ENCODE measurements around the gene ERG. TPM values are rescaled to one million over a fixed set of nuclear protein-coding genes. Genes with fewer than 3 reads are reported as not detected.

Gene ERG
- total RNA-seq, 1 donor from 2014 or later = not detected

GRCh38 chr21:38396325-38396724 is 102.0 kb downstream of the ERG start:
- Mint-ChIP-seq H3K27me3 (ENCODE audit: unreplicated experiment) (peaks cover 4% of the 10 kb centered on the region), H3K4me3 (ENCODE audit: unreplicated experiment) (no peak overlapping the region), H3K4me1 (ENCODE audit: low read depth, unreplicated experiment) (peaks cover 5% of the 10 kb centered on the region), H3K27ac (ENCODE audit: unreplicated experiment) (no peak overlapping the region), H3K9me3 (ENCODE audit: unreplicated experiment) (peaks cover 1% of the 10 kb centered on the region), H3K36me3 (ENCODE audit: unreplicated experiment) (no peaks in the 10 kb centered on the region)
- TF ChIP-seq CTCF (IDR thresholded peaks at IDR 0.05; ENCODE audit: partially characterized antibody, unreplicated experiment) = no peak
- no peak for DNase-seq

DNA sequence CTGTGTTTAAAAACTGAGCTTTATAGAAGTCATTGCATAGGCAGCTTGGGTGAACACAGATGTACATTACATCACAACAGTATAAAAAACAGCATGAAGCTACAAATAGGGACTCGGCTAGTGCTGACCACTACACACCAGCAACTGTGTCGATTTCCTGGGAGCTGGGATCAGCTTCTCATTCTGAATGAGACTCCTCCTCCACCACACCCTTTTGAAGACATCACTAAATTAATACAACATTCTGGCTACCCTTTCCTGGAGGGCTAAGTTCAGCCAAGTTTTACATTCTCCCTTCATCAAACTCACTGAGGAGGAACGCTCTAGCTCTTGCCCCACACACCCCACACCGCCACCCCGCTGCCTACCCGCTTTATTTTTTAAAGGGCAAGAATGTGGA is 102.7 kb downstream of the ERG start:
- DNase-seq = no peak
- Mint-ChIP-seq H3K4me3 (ENCODE audit: unreplicated experiment) (no peak overlapping the region), H3K27me3 (ENCODE audit: unreplicated experiment) (peaks cover 4% of the 10 kb centered on the region), H3K36me3 (ENCODE audit: unreplicated experiment) (no peaks in the 10 kb centered on the region), H3K4me1 (ENCODE audit: low read depth, unreplicated experiment) (peaks cover 3% of the 10 kb centered on the region), H3K27ac (ENCODE audit: unreplicated experiment) (no peak overlapping the region), H3K9me3 (ENCODE audit: unreplicated experiment) (peaks cover 1% of the 10 kb centered on the region)
- no peak for TF ChIP-seq CTCF (IDR thresholded peaks at IDR 0.05; ENCODE audit: partially characterized antibody, unreplicated experiment)

GRCh38 chr21:38392661-38393060 is 105.6 kb downstream of the ERG start:
- H3K27me3 Mint-ChIP-seq (ENCODE audit: unreplicated experiment) = peaks cover 4% of the 10 kb centered on the region
- H3K36me3 Mint-ChIP-seq (ENCODE audit: unreplicated experiment) = no peaks in the 10 kb centered on the region
- H3K4me1 Mint-ChIP-seq (ENCODE audit: low read depth, unreplicated experiment) = no peaks in the 10 kb centered on the region
- H3K27ac Mint-ChIP-seq (ENCODE audit: unreplicated experiment) = no peak overlapping the region
- H3K9me3 Mint-ChIP-seq (ENCODE audit: unreplicated experiment) = peaks cover 1% of the 10 kb centered on the region
- no peak overlapping the region for H3K4me3 Mint-ChIP-seq (ENCODE audit: unreplicated experiment)
- no peak for DNase-seq
- TF ChIP-seq CTCF (IDR thresholded peaks at IDR 0.05; ENCODE audit: partially characterized antibody, unreplicated experiment) = no peak

DNA sequence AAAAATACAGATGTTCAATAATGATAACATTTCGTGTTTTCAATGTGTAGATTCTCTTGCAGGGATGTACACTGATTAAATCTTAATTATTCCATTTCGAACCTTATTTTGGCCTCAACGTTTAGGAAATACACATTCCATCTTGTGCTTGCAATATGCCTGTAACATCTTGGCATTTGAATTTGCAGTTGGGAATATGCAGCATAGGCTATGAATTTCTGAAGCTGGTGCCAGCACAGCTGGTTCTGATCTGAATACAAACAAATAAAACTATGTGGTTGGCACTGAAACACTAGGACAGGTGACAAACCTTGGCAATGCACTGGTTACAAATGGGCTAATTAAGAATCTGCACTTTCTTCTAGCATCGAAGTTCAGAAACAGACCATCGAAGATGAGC is 108.4 kb downstream of the ERG start:
- TF ChIP-seq CTCF (IDR thresholded peaks at IDR 0.05; ENCODE audit: partially characterized antibody, unreplicated experiment) = no peak
- no peak overlapping the region for H3K4me3 Mint-ChIP-seq (ENCODE audit: unreplicated experiment)
- no peaks in the 10 kb centered on the region for H3K36me3 Mint-ChIP-seq (ENCODE audit: unreplicated experiment)
- peaks cover 3% of the 10 kb centered on the region for H3K27me3 Mint-ChIP-seq (ENCODE audit: unreplicated experiment)
- no peak overlapping the region for H3K27ac Mint-ChIP-seq (ENCODE audit: unreplicated experiment)
- no peaks in the 10 kb centered on the region for H3K9me3 Mint-ChIP-seq (ENCODE audit: unreplicated experiment)
- no peak for DNase-seq
- H3K4me1 Mint-ChIP-seq (ENCODE audit: low read depth, unreplicated experiment) = peaks cover 9% of the 10 kb centered on the region

GRCh38 chr21:38389354-38389676 is 109.0 kb downstream of the ERG start:
- peaks cover 3% of the 10 kb centered on the region for H3K27me3 Mint-ChIP-seq (ENCODE audit: unreplicated experiment)
- H3K27ac Mint-ChIP-seq (ENCODE audit: unreplicated experiment) = no peak overlapping the region
- no peaks in the 10 kb centered on the region for H3K36me3 Mint-ChIP-seq (ENCODE audit: unreplicated experiment)
- H3K4me1 Mint-ChIP-seq (ENCODE audit: low read depth, unreplicated experiment) = peaks cover 13% of the 10 kb centered on the region
- TF ChIP-seq CTCF (IDR thresholded peaks at IDR 0.05; ENCODE audit: partially characterized antibody, unreplicated experiment) = no peak
- H3K4me3 Mint-ChIP-seq (ENCODE audit: unreplicated experiment) = no peak overlapping the region
- DNase-seq = no peak
- H3K9me3 Mint-ChIP-seq (ENCODE audit: unreplicated experiment) = no peaks in the 10 kb centered on the region
